ENCODE measurements around the gene POLE2. TPM values are rescaled to one million over a fixed set of nuclear protein-coding genes. Genes with fewer than 3 reads are reported as not detected.
A peak's percentile ranks its signal among the peaks of the same experiment; 100 is the strongest.

Gene POLE2
- total and polyA plus RNA-seq, 2 of the 13 experiments (the other 11 are each of a cell fraction or from before 2014, with no cell fraction given): 16.6 to 37.0 TPM

DNA sequence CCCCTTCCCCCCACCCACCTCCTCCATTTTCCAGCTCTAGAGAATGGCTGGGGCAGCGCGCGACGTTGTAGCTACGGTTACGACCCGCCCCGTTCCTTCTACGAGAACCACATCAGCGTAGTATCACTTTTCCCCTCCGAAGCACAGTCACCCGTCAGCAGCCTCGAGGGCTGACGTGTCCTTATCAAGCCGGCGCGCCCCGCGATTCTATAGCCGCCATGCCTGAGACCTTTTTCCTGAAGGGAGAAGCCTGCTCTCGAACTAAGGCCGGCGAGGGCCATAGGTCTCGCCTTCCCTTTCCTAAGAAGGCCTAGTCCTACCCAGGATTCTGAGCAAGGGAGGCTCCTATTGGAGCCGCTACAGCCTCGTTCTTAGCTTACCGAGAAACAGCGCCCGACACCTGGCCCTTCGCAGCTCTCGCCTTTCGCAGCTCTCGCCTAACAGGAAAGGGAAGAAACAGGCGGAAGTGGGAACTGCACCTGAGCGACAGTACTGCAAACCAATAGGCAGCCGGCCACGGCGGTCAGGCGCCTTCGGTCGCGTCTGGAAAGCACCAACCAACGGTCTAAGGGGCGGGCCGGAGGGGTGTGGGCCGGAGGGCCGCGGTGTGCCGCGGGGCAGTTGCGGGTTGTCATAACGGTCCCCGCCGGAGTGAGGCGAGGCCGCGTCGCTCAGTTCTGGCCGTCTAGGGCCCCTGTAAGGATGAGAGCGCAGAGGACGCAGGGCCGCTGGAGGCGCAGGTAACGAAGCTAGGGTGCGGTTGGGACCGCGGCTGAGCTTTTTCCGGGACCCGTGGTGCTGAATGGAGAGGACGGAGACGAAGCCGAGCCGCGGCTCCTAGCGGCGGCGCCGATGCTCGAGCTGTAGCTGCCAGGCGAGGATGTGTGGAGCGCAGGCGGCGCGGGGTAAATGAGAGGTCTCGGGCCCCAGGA lies 67.6 kb downstream of the POLE2 start, which contains the start of the genes MGAT2 and RPL36AL (continued):
- TF ChIP-seq BCL6 (CRISPR knock-in tag; IDR thresholded peaks at IDR 0.05) (0 out of 2 replicates have a peak, but pooled peaks have one; percentile 28), MTA1 (CRISPR knock-in tag; IDR thresholded peaks at IDR 0.05; ENCODE audit: borderline replicate concordance) (no peak; the same call in 1 of the 2 replicates), HDAC2 (CRISPR knock-in tag; IDR thresholded peaks at IDR 0.05) (peak; percentile 15; the same call in 1 of the 2 replicates), ZNF17 (CRISPR knock-in tag; IDR thresholded peaks at IDR 0.05) (0 out of 2 replicates have a peak, but pooled peaks have one; percentile 37), KAT8 (CRISPR knock-in tag; IDR thresholded peaks at IDR 0.05) (peak; percentile 87), ZNF205 (CRISPR knock-in tag; IDR thresholded peaks at IDR 0.05) (peak; percentile 69; the same call in 1 of the 2 replicates), ZSCAN12 (CRISPR knock-in tag; IDR thresholded peaks at IDR 0.05) (peak; percentile 55; the same call in 1 of the 2 replicates), ZNF564 (CRISPR knock-in tag; IDR thresholded peaks at IDR 0.05) (peak; percentile 22), ZNF598 (CRISPR knock-in tag; IDR thresholded peaks at IDR 0.05; ENCODE audit: borderline replicate concordance) (0 out of 2 replicates have a peak, but pooled peaks have one; percentile 26), ZFP62 (CRISPR knock-in tag; IDR thresholded peaks at IDR 0.05) (no peak), ZNF605 (CRISPR knock-in tag; IDR thresholded peaks at IDR 0.05) (peak; percentile 26; the same call in 1 of the 2 replicates), NFAT5 (CRISPR knock-in tag; IDR thresholded peaks at IDR 0.05) (peak; percentile 24; the same call in 1 of the 2 replicates), LBX2 (CRISPR knock-in tag; IDR thresholded peaks at IDR 0.05; ENCODE audit: borderline replicate concordance) (no peak), ZBTB1 (CRISPR knock-in tag; IDR thresholded peaks at IDR 0.05; ENCODE audit: borderline replicate concordance) (no peak), DMAP1 (CRISPR knock-in tag; IDR thresholded peaks at IDR 0.05) (peak; percentile 90), GABPA (IDR thresholded peaks at IDR 0.05; ENCODE audit: low read depth, low read length) (peak; percentile 85), GABPA (CRISPR knock-in tag; IDR thresholded peaks at IDR 0.05; ENCODE audit: low read depth) (peak; percentile 95), ARNT2 (CRISPR knock-in tag; IDR thresholded peaks at IDR 0.05; ENCODE audit: low read depth) (peak; percentile 62; the same call in 1 of the 2 replicates), EP300 (IDR thresholded peaks at IDR 0.05; ENCODE audit: low read depth in 2 of 2, low read length in 2 of 2) (peak in 1 of 2 experiments; percentile 57; a peak in 1 of 4 replicates), EP300 (CRISPR knock-in tag; IDR thresholded peaks at IDR 0.05; ENCODE audit: borderline replicate concordance) (no peak)
- TF ChIP-seq, protein P1, sequence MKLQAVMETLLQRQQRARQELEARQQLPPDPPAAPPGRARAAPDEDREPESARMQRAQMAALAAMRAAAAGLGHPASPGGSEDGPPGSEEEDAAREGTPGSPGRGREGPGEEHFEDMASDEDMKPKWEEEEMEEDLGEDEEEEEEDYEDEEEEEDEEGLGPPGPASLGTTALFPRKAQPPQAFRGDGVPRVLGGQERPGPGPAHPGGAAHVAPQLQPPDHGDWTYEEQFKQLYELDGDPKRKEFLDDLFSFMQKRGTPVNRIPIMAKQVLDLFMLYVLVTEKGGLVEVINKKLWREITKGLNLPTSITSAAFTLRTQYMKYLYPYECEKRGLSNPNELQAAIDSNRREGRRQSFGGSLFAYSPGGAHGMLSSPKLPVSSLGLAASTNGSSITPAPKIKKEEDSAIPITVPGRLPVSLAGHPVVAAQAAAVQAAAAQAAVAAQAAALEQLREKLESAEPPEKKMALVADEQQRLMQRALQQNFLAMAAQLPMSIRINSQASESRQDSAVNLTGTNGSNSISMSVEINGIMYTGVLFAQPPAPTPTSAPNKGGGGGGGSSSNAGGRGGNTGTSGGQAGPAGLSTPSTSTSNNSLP (IDR thresholded peaks at IDR 0.05; ENCODE audit: low read depth, low read length): no peak
- TF ChIP-seq, protein P2, sequence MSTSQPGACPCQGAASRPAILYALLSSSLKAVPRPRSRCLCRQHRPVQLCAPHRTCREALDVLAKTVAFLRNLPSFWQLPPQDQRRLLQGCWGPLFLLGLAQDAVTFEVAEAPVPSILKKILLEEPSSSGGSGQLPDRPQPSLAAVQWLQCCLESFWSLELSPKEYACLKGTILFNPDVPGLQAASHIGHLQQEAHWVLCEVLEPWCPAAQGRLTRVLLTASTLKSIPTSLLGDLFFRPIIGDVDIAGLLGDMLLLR (CRISPR knock-in tag; IDR thresholded peaks at IDR 0.05): no peak
